Right lobe of liver (tissue), 6 donors: ENCODE results near the gene EPHA4. TPM values are rescaled to one million over a fixed set of nuclear protein-coding genes. Genes with fewer than 3 reads are reported as not detected.

Experiments
- ATAC-seq, 4 donors: fragments of 200-7000 bp; cut with Tn5 transposase; one replicate each; pipeline ENCODE4 v1.9.1; 2020; ENCODE audit warnings: mild to moderate bottlenecking in 4 of 4, moderate library complexity in 4 of 4
- DNase-seq, 3 donors: peaks; one replicate each; pipeline ENCODE4 v3.0.0-alpha.2; 2020
- H3K27ac ChIP-seq, 3 donors: fragments of 200-600 bp; one replicate each; pipeline ENCODE4 v1.8.0; 2022
- H3K27me3 ChIP-seq, 2 donors: fragments of 200-600 bp; one replicate each; pipeline ENCODE4 v1.8.0; 2022
- H3K36me3 ChIP-seq, 4 donors: fragments of 200-600 bp; sonication (generic) in 1 of 4; one replicate each; pipeline versions ENCODE4 v1.5.1 to v1.8.0; 2017 to 2022; ENCODE audit warnings: control low read depth in 1 of 4
- H3K4me1 ChIP-seq, 4 donors: fragments of 200-600 bp; sonication (generic) in 1 of 4; one replicate each; pipeline versions ENCODE4 v1.5.1 to v1.8.0; 2017 to 2022; ENCODE audit warnings: control low read depth in 1 of 4
- H3K4me3 ChIP-seq, 3 donors: fragments of 200-600 bp; one replicate each; pipeline ENCODE4 v1.8.0; 2022
- H3K9me3 ChIP-seq, 4 donors: fragments of 200-600 bp; sonication (generic) in 1 of 4; one replicate each; pipeline versions ENCODE4 v1.5.1 to v1.8.0; 2017 to 2022; ENCODE audit warnings: control low read depth in 1 of 4
- POLR2A ChIP-seq: fragments of 450-650 bp; IDR thresholded peaks from one replicate; pipeline ENCODE4 v1.6.1; 2017; ENCODE audit warnings: antibody characterized with exemption, mild to moderate bottlenecking
- WGBS: methylation state at CpG from one replicate; pipeline ENCODE4 v1.1.6; 2018; ENCODE audit warnings: low coverage, low lambda C conversion rate; ENCODE audit not compliant: insufficient coverage; ENCODE audit errors: missing lambda C conversion rate; 5-methylcytosine and 5-hydroxymethylcytosine counted together
- intact Hi-C, 2 donors: fragments of 100-400 bp; cut with DNase I; formaldehyde crosslinking; loops; one replicate each; pipeline versions ENCODE4 v1.11.2 to v1.14.1; 2022
- long read RNA-seq: library from polyadenylated mRNA; unstranded; transcript quantifications from one replicate; pipeline ENCODE4 v2.0.0, GENCODE V29; 2019
- total RNA-seq, 6 experiments: library from RNA; depleted of rRNA in 2 of 6; stranded (reverse); fragments of >200 nt in 2 of 6; fragmentation: NEBNext Ultra II Directional in 3 of 6; extraction: Animal tissue kit (Norgen Biotek cat#: 25700) in 3 of 6; gene quantifications; one replicate each; pipeline versions ENCODE4 v1.1.0 to v1.2.4, GENCODE V29; 2016 to 2023
- TF ChIP-seq, protein P1 (sequence below), 4 donors: fragments of 200-600 bp in 3 of 4; fragments of 450-650 bp in 1 of 4; IDR thresholded peaks; one replicate each; pipeline versions ENCODE4 v1.5.1 to v1.8.0; 2016 to 2022; ENCODE audit warnings: antibody characterized with exemption in 4 of 4, mild to moderate bottlenecking in 2 of 4
- donor health status: DM: no; HTN: yes; CAD: no.
- donor health status: DM: no; HTN: no; CAD: no.
- donor health status: DM: no; HTN: no; CAD: no.
- donor health status: DM: no; HTN: yes; CAD: no.
- donor health status: DM: no; HTN: yes; CAD: no.

The EPHA4 gene
- total RNA-seq = 1 to 10 TPM in 3 of 6 experiments, under 1 TPM in 3; 0.61 to 2.9 (median 1.0) TPM
- long read RNA-seq = 0 reads

DNA sequence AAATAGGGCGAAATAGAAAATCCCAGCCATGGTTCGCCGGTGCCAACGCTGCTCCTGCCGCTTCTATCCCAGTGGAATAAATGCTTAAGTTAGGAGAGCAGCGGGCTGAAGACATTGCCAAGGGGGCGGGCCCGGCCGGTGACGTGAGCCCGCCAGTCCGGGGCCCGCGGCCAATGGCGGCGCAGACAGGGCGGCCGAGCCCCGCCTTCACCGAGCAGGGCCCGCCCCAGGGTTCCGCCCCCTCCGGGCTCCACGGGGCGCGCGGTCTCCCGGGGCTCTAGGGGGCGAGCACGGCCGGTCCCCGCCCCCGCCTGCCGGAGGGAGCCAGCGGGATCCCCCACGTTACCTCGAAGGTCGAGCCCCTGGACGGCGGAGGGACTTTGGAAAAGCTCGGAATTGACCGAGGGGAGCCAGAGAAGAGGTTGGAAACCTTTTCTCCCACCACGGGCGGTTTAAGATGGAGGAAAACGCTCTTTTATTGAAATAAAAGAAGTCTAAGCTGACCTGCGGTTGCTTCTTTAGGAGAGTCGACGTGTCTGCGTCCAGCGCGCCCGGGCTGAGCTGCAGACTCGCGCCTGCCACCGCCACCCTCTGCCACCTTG is at the start of gene EPHA4:
TSS of gene EPHA4 (minus strand) at position 86 of the 602 bp plus-strand sequence. CDS start at position 30, 56 bp downstream.
- DNase-seq (peak; percentile 88 to 90 (median 90)), ATAC-seq (peak; percentile 91 to 96 (median 94))
- Histone ChIP-seq H3K4me1 (peaks cover 0 to 20% (median 2%) of the 10 kb centered on the region in 4 donors), H3K27ac (peak within 1 kb of the TSS; percentile 19 to 54 (median 42)), H3K9me3 (no peaks in the 10 kb centered on the region), H3K36me3 (no peaks in the 10 kb centered on the region), H3K4me3 (peak within 1 kb of the TSS; percentile 49 to 65 (median 61)), H3K27me3 (peaks cover 3 to 24% of the 10 kb centered on the region in 2 donors)
- peak; percentile 63 for TF ChIP-seq POLR2A
- TF ChIP-seq, protein P1, sequence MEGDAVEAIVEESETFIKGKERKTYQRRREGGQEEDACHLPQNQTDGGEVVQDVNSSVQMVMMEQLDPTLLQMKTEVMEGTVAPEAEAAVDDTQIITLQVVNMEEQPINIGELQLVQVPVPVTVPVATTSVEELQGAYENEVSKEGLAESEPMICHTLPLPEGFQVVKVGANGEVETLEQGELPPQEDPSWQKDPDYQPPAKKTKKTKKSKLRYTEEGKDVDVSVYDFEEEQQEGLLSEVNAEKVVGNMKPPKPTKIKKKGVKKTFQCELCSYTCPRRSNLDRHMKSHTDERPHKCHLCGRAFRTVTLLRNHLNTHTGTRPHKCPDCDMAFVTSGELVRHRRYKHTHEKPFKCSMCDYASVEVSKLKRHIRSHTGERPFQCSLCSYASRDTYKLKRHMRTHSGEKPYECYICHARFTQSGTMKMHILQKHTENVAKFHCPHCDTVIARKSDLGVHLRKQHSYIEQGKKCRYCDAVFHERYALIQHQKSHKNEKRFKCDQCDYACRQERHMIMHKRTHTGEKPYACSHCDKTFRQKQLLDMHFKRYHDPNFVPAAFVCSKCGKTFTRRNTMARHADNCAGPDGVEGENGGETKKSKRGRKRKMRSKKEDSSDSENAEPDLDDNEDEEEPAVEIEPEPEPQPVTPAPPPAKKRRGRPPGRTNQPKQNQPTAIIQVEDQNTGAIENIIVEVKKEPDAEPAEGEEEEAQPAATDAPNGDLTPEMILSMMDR (IDR thresholded peaks at IDR 0.05) = peak in 1 of 4 donors; percentile 22
- under 1% methylated on average over 20 of the region's 55 CpGs for WGBS
- intact Hi-C loops = loop anchor here (10.0 kb wide), 1 partner anchor 888 kb away; no protein-coding TSS in a partner anchor

DNA sequence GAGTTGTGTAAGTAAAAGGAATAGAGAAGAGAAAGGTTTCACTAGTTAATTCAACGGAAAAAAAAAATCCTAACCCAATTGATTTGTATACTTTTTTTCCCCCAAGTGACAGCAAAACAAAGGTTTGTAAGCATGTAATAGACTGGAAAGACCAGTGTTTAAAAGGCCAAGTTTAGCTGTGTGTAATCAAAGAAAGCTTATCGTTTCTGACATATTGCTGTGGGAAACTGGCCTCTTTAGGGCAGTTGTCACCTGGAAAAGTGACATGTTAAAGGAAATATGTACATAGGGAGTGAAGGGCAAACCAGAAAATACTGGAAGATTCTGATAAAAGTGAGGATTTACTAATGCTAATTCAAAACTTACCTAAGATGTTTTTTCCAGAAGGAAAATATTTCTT is 45.9 kb upstream of the EPHA4 start:
- intact Hi-C loops = no loop called here
- H3K9me3 ChIP-seq = no peaks in the 10 kb centered on the region
- no peak overlapping the region for H3K4me3 ChIP-seq
- 46% methylated on average over 2 of the region's 2 CpGs for WGBS
- TF ChIP-seq POLR2A = no peak
- TF ChIP-seq, protein P1 (IDR thresholded peaks at IDR 0.05) = no peak
- ATAC-seq = no peak
- DNase-seq = no peak
- H3K27ac ChIP-seq = no peak overlapping the region
- H3K4me1 ChIP-seq = no peaks in the 10 kb centered on the region
- no peaks in the 10 kb centered on the region for H3K36me3 ChIP-seq
- H3K27me3 ChIP-seq = no peaks in the 10 kb centered on the region

DNA sequence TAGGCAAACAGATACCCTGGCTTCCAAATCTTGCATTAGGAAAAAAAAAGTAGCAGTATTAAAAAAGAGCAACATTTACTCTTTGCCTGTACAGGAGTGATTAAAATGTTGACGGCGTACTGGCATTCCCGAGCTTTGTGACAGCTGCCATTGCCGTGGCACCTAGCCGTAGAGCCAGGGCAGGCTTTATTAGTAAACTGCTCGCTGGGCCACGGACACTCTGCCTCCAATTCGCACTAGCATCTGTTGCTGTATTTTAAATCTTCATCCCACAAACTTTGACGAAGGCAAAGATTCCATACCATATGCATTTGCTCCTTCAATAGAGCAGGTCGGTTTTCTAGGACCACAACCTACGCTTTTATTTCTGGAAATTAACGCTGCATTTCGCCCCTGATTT is 44.5 kb upstream of the EPHA4 start:
- Histone ChIP-seq H3K9me3 (no peaks in the 10 kb centered on the region), H3K27ac (no peak overlapping the region), H3K4me3 (no peak overlapping the region), H3K27me3 (no peaks in the 10 kb centered on the region), H3K4me1 (no peaks in the 10 kb centered on the region), H3K36me3 (no peaks in the 10 kb centered on the region)
- no peak for DNase-seq
- no peak for TF ChIP-seq POLR2A
- TF ChIP-seq, protein P1 (IDR thresholded peaks at IDR 0.05) = no peak
- WGBS = 72% methylated on average over 13 of the region's 13 CpGs
- no peak for ATAC-seq
- intact Hi-C loops = no loop called here

DNA sequence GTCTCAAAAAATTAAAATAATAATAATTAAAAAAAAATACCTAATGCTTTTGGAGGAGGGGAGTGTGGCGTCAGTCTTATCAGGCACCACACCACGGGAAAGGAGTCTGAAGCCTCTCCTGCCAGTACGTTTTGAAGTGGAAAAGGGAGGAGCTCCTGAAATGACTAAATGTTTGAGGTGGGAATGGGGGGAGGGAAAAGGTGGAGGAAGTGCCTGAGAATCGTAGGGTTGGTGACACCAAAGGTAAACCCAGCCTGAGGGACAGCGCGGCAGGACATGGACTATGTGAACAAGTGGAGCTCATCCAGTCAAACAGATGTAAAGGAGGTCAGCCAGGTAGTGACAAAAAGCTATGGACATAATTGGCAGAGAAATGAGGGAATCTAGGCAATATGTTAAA is 42.2 kb upstream of the EPHA4 start:
- ATAC-seq (no peak), DNase-seq (no peak)
- Histone ChIP-seq H3K27ac (no peak overlapping the region), H3K36me3 (no peaks in the 10 kb centered on the region), H3K9me3 (no peaks in the 10 kb centered on the region), H3K4me3 (no peak overlapping the region), H3K4me1 (no peaks in the 10 kb centered on the region), H3K27me3 (no peaks in the 10 kb centered on the region)
- 36% methylated on average over 6 of the region's 6 CpGs for WGBS
- no peak for TF ChIP-seq POLR2A
- TF ChIP-seq, protein P1 (IDR thresholded peaks at IDR 0.05) = no peak
- intact Hi-C loops = no loop called here
